ENCODE data around the gene RASGRF1. TPM values are rescaled to one million over a fixed set of nuclear protein-coding genes. Genes with fewer than 3 reads are reported as not detected.
A peak's percentile ranks its signal among the peaks of the same experiment; 100 is the strongest.

Gene RASGRF1
- total and polyA plus RNA-seq, 9 of the 15 experiments (the other 6 are each of a cell fraction or from before 2014, with no cell fraction given): 0.03 to 0.58 (median 0.06) TPM; not detected in 1

DNA sequence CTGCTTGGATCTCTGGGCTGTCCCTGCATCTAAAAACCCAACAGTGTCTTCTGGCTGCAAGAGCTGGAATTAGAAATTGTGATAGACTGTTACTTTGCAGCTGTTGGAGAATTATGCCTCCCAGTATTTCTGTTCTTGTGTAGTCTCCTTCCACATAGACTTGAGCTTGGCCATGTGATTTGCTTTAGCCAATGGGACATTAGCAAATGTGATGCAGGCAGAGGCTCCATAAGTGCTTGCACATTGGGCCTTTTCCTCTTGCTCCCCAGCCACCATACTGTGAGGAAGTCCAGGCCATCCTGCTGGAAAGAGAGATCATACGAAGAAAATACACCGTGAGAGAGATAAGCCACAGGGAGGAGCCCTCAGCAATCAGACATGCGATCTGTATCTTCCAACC lies 33.8 kb upstream of the RASGRF1 start:
- BruUV-seq (replicated peaks): no TSS peak
- Histone ChIP-seq H3K9me1 (ENCODE audit: control insufficient read depth, insufficient read depth, low read length) (no peaks in the 10 kb centered on the region), H3K27me3 (ENCODE audit: control insufficient read depth in 2 of 2, insufficient read depth in 2 of 2, low read length in 2 of 2) (peaks cover 0 to 3% of the 10 kb centered on the region in 2 experiments; a peak in 1 of 5 replicates), H3K4me1 (replicated peaks in 1 of 2; ENCODE audit: control insufficient read depth in 2 of 2, insufficient read depth in 2 of 2, low read length in 2 of 2) (peaks cover 0 to 3% of the 10 kb centered on the region in 2 experiments; a peak in 1 of 5 replicates), H3K9ac (ENCODE audit: insufficient read depth in 1 of 2, low read depth in 2 of 2, low read length in 2 of 2) (no peak overlapping the region), H3K36me3 (ENCODE audit: control insufficient read depth, insufficient read depth, low read length) (no peaks in the 10 kb centered on the region), H3K4me3 (no peak overlapping the region), H3K79me2 (ENCODE audit: control insufficient read depth, insufficient read depth, low read length) (no peaks in the 10 kb centered on the region), H4K20me1 (replicated peaks; ENCODE audit: control insufficient read depth, insufficient read depth, low read length) (no peaks in the 10 kb centered on the region), H3K4me2 (ENCODE audit: insufficient read depth, low read length) (no peak overlapping the region), H2AFZ (ENCODE audit: low read depth, low read length) (no peak overlapping the region), H3K9me3 (replicated peaks; ENCODE audit: control insufficient read depth, insufficient read depth, low read depth, low read length) (no peaks in the 10 kb centered on the region), H3K27ac (ENCODE audit: extremely low read depth, low read depth, low read length) (no peak overlapping the region)
- ATAC-seq (no peak), FAIRE-seq (no peak), DNase-seq (ENCODE audit: extremely low read depth in 1 of 4, low spot score in 3 of 4) (no peak)
- TF ChIP-seq, protein P1, sequence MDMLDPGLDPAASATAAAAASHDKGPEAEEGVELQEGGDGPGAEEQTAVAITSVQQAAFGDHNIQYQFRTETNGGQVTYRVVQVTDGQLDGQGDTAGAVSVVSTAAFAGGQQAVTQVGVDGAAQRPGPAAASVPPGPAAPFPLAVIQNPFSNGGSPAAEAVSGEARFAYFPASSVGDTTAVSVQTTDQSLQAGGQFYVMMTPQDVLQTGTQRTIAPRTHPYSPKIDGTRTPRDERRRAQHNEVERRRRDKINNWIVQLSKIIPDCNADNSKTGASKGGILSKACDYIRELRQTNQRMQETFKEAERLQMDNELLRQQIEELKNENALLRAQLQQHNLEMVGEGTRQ (CRISPR knock-in tag; IDR thresholded peaks at IDR 0.05): peak; percentile 58
- TF ChIP-seq, protein P2, sequence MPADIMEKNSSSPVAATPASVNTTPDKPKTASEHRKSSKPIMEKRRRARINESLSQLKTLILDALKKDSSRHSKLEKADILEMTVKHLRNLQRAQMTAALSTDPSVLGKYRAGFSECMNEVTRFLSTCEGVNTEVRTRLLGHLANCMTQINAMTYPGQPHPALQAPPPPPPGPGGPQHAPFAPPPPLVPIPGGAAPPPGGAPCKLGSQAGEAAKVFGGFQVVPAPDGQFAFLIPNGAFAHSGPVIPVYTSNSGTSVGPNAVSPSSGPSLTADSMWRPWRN (IDR thresholded peaks at IDR 0.05; ENCODE audit: low read depth): no peak
- CTCF ChIA-PET (ENCODE audit: low intra/inter-chr PET ratio): no interaction called here
- intact Hi-C loops (cut with micrococcal nuclease) (no loop called here), in situ Hi-C loops (cut with MboI) (no loop called here)
- POLR2A ChIA-PET: no interaction called here
- WGBS (ENCODE audit: insufficient coverage, low coverage, missing lambda C conversion rate): 4% methylated on average over 3 of the region's 3 CpGs

DNA sequence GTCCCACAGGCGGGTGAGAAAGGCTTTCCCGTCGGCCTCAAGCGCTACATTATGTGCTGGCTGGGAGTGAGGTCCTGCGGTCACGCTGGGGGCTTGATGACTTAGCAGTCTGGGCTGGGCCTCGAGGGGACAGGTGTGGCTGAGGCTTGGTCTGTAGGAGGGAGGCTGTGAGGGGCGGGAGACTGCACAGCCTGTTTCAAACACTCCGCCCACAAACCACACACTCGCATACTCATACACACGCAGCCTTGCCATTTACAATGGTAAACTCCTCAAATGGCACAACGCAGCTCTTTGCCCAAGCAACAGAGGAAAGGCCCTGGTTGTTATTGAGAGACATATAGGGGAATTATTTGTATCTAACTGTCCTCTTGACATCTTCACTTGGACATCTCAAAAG lies 32.4 kb upstream of the RASGRF1 start:
- Histone ChIP-seq H4K20me1 (replicated peaks; ENCODE audit: control insufficient read depth, insufficient read depth, low read length) (no peaks in the 10 kb centered on the region), H3K4me1 (replicated peaks in 1 of 2; ENCODE audit: control insufficient read depth in 2 of 2, insufficient read depth in 2 of 2, low read length in 2 of 2) (peaks cover 0 to 3% of the 10 kb centered on the region in 2 experiments; a peak in 1 of 5 replicates), H3K27me3 (ENCODE audit: control insufficient read depth in 2 of 2, insufficient read depth in 2 of 2, low read length in 2 of 2) (peaks cover 0 to 3% of the 10 kb centered on the region in 2 experiments; a peak in 1 of 5 replicates), H3K27ac (ENCODE audit: extremely low read depth, low read depth, low read length) (no peak overlapping the region), H3K79me2 (ENCODE audit: control insufficient read depth, insufficient read depth, low read length) (no peaks in the 10 kb centered on the region), H3K4me2 (ENCODE audit: insufficient read depth, low read length) (no peak overlapping the region), H3K36me3 (ENCODE audit: control insufficient read depth, insufficient read depth, low read length) (no peaks in the 10 kb centered on the region), H3K9ac (ENCODE audit: insufficient read depth in 1 of 2, low read depth in 2 of 2, low read length in 2 of 2) (no peak overlapping the region), H2AFZ (ENCODE audit: low read depth, low read length) (no peak overlapping the region), H3K9me1 (ENCODE audit: control insufficient read depth, insufficient read depth, low read length) (no peaks in the 10 kb centered on the region), H3K9me3 (replicated peaks; ENCODE audit: control insufficient read depth, insufficient read depth, low read depth, low read length) (no peaks in the 10 kb centered on the region), H3K4me3 (no peak overlapping the region)
- no TSS peak for BruUV-seq (replicated peaks)
- in situ Hi-C loops (cut with MboI) (no loop called here), intact Hi-C loops (cut with micrococcal nuclease) (no loop called here)
- 0% methylated on average over 12 of the region's 12 CpGs for WGBS (ENCODE audit: insufficient coverage, low coverage, missing lambda C conversion rate)
- DNase-seq (ENCODE audit: extremely low read depth in 1 of 4, low spot score in 3 of 4): peak in 1 of 4 experiments; percentile 12
- TF ChIP-seq, protein P3, sequence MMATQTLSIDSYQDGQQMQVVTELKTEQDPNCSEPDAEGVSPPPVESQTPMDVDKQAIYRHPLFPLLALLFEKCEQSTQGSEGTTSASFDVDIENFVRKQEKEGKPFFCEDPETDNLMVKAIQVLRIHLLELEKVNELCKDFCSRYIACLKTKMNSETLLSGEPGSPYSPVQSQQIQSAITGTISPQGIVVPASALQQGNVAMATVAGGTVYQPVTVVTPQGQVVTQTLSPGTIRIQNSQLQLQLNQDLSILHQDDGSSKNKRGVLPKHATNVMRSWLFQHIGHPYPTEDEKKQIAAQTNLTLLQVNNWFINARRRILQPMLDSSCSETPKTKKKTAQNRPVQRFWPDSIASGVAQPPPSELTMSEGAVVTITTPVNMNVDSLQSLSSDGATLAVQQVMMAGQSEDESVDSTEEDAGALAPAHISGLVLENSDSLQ (IDR thresholded peaks at IDR 0.05): no peak
- TF ChIP-seq NFE2 (IDR thresholded peaks at IDR 0.05; ENCODE audit: low read depth): 0 out of 2 replicates have a peak, but pooled peaks have one; percentile 9
- no peak for FAIRE-seq
- POLR2A ChIA-PET: no interaction called here
- peak; percentile 36; the same call in 1 of the 3 replicates for ATAC-seq
- CTCF ChIA-PET (ENCODE audit: low intra/inter-chr PET ratio): no interaction called here
